PFSK-1 (cell line): ENCODE data around the gene KPTN.

Experiments
- FOXP2 ChIP-seq: optimal IDR thresholded peaks from 2 replicates; pipeline ENCODE3; 2011; ENCODE audit warnings: borderline replicate concordance, control low read depth, inconsistent platforms; ENCODE audit not compliant: insufficient read depth; ENCODE audit errors: extremely low read length, extremely low read depth
- POLR2AphosphoS5 ChIP-seq: IDR thresholded peaks from 2 replicates; pipeline ENCODE4 v1.6.1; 2012; ENCODE audit warnings: low read depth, mild to moderate bottlenecking, control low read depth, low read length, moderate library complexity
- REST ChIP-seq, 2 experiments: IDR thresholded peaks; 2 replicates each; pipeline versions ENCODE4 v1.6.1 to v1.8.0; 2011 to 2012; ENCODE audit warnings: low read depth in 2 of 2, low read length in 2 of 2, control low read depth in 1 of 2, inconsistent platforms in 1 of 2, mild to moderate bottlenecking in 1 of 2, moderate library complexity in 1 of 2; ENCODE audit not compliant: insufficient read depth in 1 of 2
- SIN3A ChIP-seq: IDR thresholded peaks from 2 replicates; pipeline ENCODE4 v1.6.1; 2012; ENCODE audit warnings: mild to moderate bottlenecking, low read length, moderate library complexity, borderline replicate concordance; ENCODE audit not compliant: insufficient read depth
- TAF1 ChIP-seq: IDR thresholded peaks from 2 replicates; pipeline ENCODE4 v1.6.1; 2012; ENCODE audit warnings: low read length, control low read depth, borderline replicate concordance; ENCODE audit not compliant: insufficient read depth

Gene KPTN

GRCh38 chr19:47492137-47492533 is 8.1 kb upstream of the KPTN start:
- TF ChIP-seq SIN3A (no peak), REST (IDR thresholded peaks at IDR 0.05; ENCODE audit: insufficient read depth in 1 of 2, low read depth in 2 of 2, low read length in 2 of 2) (no peak), FOXP2 (no peak), TAF1 (no peak), POLR2AphosphoS5 (no peak)

GRCh38 chr19:47491358-47492136 is 7.5 kb upstream of the KPTN start:
- TF ChIP-seq POLR2AphosphoS5 (no peak), SIN3A (no peak), FOXP2 (no peak), REST (IDR thresholded peaks at IDR 0.05; ENCODE audit: insufficient read depth in 1 of 2, low read depth in 2 of 2, low read length in 2 of 2) (no peak), TAF1 (no peak)

- TF ChIP-seq SIN3A (no peak), TAF1 (no peak), POLR2AphosphoS5 (no peak), REST (IDR thresholded peaks at IDR 0.05; ENCODE audit: insufficient read depth in 1 of 2, low read depth in 2 of 2, low read length in 2 of 2) (no peak), FOXP2 (no peak)
Observed at GRCh38 chr19:47490847-47491246, 6.8 kb upstream of the KPTN start.

- TF ChIP-seq TAF1 (no peak), POLR2AphosphoS5 (no peak), REST (IDR thresholded peaks at IDR 0.05; ENCODE audit: insufficient read depth in 1 of 2, low read depth in 2 of 2, low read length in 2 of 2) (no peak), FOXP2 (no peak), SIN3A (no peak)
Observed at GRCh38 chr19:47490031-47490430, 6.0 kb upstream of the KPTN start.
